Inflammatory macrophage (primary cell): ENCODE data around the gene TOR4A.

Source experiments
- DNase-seq, 2 donors: peaks; one replicate each; pipeline ENCODE4 v3.0.0-alpha.2; 2020 to 2022

TOR4A gene

DNA sequence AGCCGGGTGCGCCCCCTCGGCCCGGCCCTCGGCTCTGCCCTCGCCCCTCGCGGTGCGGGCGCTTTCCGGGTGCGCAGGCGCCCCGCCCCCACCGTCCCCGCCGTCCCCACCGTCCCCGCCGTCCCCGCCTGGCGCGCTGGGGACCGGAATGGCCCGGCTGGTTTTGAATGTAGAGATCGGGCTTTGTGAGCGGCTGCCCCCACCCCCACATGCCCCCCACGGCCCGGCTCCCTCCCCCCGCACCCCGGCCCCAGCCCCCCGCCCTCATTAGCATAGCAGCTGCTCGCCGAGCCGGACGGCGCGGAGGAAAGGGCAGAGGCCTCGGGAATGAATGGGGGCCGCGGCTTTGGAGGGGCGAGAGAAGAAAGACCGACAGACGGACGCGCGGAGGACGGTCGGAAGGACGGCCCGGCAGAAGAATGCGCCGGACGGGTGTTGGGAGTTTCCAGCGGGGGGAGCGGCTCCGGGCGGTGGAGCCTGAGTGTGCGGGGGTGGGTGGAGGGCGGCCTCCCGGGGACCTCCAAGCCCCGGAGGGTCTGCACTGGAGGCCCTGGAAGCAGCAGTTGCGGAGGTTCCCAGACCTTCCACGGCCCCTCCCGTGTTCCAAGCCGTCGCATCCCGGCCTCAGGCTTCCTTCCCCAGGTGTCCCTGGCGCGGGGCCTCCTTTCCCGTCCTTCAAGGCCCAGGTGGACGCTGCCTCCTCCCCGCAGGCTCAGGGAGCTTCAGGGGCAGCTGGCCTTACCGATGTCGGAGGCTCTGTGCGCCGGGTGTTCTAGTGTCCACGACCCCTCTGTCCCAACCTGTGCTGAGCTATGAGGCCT, 18.5 kb downstream of the TOR4A start:
- DNase-seq = no peak

DNA sequence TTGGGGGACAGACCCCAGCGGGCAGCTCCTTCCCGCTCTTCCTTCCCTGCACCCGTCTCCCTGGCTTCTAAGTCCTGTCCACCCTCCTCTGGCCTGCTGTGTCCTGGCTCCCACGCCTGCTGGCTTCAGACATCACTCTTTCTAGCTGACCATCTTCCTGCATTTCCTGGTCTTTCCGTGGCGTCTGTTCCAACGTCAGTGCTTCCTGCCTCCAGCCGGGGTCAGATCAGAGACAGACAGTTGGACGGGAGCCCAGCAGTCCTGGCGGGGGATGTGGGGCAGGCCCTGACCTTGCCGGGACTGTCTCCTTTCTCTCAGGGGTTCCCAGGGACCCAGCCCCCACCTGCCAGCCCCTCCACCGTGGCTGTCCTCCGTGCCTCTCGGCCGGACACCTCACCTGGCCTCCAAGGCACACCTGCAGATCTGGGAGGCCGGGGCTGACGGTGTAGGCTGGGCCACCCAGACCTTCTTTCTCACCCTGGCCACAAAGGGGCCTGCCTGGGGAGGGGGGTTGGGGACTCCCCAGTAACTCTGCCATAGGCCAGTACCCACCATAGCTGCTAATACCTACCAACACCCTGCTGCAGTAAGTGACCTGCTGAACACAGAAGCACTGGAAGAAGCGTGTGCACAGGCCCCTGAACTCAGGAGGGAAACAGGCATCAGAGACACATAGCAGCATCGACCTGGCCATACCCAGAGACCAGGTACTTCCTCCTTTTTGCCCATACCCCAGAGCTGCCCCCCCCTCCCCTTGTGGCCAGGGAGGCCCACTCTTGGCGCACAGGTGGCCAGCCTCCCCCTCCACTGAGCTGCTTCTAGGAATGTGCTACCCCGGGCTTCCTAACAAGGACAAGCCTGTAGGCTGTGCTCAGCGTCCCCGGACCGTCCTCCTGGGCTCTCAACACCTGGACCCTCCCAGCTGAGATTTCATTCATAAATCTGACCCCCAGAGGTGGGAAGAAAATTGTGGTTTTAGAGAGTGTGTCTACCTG, 19.4 kb downstream of the TOR4A start:
- no peak for DNase-seq

DNA sequence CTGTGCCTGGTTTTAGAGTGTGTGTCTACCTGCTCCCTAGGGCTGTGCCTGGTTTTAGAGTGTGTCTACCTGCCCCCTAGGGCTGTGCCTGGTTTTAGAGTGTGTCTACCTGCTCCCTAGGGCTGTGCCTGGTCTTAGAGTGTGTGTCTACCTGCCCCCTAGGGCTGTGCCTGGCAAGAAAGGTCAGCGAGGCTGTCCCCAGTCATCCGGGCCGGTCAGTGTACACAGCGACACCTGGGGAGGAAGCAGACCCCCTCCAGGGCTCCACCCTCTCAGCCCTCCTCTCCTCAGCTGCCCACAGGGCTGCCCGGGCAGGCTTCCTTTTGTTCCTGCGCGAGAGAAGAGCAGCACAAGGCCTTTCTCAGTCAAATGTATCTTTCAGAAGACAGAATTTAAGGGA, 20.4 kb downstream of the TOR4A start:
- DNase-seq = no peak

DNA sequence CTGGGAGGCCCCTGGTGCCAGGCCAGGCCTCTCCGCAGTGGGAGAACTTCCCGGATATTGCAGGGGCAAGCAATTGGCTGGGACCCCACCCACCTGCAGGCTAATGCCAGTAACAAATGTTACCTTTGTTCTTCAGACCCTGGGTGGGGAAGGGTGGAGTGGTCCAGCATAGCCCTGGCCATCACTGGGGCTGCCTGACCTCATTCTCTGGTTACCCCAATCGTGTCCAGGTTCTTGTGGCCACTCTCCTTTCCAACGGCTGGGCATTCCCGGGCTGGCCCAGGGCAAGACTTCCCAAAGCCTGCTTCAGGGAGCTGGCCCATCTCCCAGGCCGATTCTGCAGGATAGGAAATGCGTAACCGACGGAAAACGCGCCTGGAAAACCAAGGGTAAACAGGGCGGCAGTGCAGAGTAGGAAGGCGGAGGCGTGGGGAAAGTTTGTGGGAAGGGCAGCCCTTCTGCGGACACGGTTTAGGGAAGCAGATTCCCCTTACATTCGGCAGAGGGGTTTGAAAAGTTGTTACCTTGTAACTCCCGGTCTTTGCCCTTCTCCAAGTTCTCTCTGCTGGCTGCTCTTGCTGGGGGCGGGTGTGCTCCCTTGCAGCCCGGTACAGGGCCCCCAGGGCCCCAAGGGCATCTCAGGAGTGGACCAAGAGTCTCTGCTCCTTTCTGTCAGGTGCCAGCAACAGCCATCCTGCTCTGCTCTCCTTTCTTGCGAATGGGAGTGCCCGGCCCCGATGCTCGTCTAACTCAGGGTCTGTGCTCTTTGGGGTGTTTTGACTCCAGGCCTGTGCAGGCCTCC, 21.1 kb downstream of the TOR4A start:
- no peak for DNase-seq

DNA sequence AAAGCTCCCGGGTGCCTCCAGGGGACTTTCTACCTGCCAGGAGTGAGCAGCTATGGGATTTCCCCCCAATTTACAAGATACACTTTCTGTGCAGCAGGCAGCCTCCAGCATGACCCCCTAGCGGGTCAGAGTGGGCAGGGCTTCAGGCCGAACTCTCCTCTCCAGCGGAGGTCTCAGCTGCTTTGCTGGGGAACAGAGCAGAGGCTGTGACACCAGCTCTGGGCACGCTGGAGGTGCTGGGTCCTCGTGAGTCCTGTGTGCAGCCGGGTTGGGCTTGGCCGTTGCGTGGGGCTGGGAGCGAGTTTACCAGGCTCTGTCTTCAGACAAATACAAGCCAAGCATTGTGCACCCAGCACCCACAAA, 21.7 kb downstream of the TOR4A start:
- DNase-seq = no peak

DNA sequence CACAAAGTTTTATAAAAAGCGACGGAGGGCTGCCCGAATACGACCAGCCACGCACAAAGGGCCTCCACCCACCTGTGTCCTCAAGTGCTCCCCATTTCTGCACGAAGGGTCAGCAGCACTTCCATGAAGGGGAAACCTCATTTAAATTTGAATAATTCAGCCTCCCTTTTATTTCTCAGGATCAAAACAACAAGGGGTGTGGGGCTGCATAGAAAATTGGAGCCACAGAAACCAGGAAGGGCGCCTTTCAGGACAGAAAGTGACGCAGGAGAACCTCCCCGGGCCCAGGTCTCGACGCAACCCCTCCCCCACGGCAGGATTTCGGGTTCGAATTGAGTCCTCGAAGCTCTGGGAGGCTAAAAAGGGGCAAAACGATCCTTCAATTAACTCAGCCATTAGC, 22.4 kb downstream of the TOR4A start:
- DNase-seq = no peak

DNA sequence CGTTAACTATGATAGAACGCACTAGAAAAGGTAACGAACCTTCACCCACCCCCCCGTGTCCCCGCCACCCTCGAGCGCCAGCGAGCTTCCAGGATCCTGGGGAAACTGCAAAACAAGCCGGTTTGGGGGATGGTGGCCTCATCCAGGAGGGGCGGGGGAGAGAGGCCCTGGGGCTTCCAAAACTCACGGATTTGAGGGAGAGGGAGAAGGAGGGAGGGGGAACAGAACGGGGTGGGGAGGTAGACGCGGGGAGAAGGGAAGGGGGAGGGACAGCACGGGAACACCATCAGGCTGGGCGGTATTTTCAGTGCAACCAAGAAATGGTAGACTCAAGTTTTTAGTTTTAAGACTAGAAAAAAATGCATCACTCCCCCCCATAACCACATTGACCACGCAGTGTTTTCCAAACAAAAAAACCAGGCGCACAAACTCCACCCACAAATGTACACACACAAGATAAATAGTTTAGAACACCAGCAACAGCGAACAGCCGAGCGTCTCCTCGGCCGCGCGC, 23.1 kb downstream of the TOR4A start:
- no peak for DNase-seq

DNA sequence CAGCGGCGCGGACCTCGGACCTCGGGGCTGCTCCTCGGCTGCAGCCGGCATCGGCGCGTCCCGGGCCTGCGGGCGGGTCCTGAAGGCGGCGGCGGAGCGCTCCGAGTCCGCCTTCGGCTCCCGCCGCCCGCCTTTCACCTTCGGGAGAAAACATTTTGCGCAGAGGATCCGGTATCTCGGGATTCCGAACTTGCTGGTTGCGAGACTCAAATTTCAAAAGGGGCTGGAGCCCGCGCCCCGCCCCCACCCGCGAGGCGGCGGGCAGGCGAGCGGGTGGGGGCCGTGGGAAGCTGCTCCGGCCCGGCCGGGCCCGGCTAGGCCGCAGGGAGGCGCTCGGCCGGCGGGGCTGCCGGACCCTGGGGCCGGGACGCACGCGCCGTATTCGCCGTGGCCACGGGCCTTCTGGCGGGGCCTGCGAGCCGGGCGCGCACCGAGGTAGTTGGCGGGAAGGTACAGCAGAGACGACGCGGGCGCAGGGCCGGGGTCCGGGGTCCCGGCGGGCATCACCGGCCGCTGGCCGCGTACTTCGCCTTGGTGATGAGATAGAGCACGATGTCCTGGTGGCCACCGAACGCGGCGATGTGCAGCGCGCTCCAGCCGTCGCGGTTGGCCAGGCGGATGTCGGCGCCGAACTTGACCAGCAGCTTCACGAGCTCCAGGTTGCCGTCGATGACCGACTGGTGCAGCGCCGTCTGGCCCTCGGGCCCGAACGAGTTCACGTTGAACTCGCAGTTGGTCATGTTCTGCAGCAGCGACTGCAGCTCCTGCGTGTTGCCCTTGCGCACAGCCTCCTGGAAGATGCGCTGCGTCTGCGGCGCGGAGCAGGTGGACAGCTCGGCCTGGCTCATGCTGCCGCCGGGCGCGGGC, 23.8 kb downstream of the TOR4A start:
- peak in 1 of 2 donors; percentile 11 for DNase-seq

DNA sequence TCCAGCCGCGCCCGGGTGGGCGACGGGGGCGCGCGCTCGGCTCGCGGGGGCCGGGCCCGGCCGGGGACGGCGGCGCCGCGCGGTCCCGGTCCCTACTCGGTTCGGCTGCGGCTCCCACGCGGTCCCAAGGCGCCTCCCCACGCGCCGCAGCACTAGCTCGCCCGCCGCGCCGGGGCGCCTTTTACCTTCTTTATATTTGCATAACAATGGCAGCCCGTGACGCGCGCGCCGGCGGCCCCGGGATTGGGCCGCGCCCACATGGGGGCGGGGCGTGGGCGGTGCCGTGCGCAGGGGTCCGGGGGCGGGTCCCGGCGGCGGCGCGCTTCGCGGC, 24.6 kb downstream of the TOR4A start, which contains the start of gene NRARP:
NRARP (minus strand) TSS at position 154 of the 331 bp plus-strand sequence. CDS start 343 bp downstream, outside the sequence.
- peak; percentile 70 to 86 for DNase-seq

DNA sequence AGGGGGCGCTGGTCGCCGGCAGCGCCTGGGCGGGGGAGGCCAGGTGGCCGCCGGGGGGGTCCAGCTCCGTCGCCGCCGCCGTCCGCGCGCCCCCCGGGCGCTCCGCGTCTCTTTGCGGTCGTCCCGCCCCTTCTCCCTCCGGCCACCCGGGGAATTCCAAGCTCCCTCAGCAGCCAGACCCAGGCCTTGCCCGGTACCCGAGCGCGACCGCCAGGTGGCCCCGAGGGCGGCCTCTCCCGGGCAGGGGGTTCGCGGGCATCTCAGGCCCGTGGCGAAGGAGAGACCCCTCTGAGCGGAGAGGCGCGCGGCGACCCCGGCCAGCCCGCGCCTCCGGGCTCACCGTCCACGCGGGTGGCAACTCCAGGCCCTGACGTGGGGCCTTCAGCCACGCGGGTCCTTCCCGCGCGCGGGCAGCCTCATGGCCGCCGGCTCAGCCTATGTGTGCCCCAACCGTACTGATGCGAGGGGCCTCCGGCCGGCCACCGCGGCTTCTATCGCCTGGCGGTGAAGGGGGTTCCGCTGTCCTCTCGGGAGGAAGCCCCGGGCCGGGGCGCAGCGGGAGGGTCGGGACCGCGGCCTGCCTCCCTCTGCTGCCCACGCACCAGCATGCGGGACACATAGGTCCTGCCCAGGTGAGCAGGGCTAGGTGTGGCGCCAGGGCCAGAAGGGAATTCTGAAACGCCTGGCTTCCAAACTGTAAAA, 25.1 kb downstream of the TOR4A start:
- no peak for DNase-seq

DNA sequence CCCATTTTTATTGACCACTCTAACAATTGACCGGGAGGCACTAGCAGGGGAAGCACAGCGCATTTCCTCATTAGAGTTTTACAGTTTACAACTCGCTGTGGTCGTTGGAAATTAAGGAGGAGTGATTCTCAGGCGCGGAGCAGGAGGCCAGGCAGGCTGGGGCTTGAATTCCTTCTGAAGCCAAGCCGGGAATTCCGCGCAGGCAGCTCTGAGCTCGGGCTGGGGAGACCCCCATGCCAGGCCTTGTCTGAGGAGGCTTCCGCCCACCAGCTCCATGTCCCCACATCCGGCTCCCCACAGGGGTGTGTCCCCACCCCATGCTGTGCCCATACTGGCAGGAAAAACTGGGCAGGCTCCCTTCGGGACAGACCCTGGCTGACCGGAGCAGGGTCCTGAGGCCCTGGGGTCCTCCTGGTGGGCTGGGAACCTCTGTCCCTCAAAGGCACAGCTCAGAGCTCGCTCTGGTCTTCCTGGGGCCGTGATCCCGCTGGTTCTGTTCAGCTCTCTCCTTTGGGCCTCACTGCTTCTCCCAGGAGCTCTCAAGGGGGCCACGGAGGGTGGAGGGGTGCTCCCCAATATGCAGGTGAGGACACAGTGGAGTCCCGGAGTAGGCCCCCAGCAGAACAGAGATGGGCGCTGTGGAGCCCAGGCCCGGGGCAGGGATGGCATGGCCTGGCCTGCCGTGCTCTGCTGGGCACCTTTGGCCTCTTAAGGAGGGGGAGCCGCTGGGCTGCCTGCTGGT, 25.8 kb downstream of the TOR4A start:
- DNase-seq = peak in 1 of 2 donors; percentile 25

DNA sequence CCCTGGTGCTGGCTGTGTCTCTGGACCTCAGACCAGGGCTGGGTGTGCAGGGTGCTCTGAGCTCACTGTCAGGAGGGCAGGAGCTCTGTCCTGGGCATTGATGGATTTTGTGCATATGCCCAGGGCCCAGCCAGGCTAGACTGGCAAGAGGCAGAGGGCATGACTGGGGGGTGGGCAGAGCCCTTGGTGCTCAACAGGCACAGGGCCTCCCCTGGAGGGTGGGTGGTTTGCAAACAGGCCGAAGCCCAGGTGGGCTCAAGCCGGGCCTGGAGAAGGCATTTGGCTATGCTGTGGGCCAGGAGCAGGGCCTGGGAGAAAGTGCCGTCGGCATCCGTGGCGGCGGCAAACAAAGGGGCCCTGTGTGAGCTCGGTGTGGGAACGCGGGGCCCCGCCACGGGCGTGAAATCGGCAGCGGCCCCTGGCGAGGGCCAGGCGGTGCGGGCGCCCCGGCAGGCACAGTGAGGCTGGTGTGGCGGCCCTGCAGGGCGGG, 26.4 kb downstream of the TOR4A start:
- no peak for DNase-seq

DNA sequence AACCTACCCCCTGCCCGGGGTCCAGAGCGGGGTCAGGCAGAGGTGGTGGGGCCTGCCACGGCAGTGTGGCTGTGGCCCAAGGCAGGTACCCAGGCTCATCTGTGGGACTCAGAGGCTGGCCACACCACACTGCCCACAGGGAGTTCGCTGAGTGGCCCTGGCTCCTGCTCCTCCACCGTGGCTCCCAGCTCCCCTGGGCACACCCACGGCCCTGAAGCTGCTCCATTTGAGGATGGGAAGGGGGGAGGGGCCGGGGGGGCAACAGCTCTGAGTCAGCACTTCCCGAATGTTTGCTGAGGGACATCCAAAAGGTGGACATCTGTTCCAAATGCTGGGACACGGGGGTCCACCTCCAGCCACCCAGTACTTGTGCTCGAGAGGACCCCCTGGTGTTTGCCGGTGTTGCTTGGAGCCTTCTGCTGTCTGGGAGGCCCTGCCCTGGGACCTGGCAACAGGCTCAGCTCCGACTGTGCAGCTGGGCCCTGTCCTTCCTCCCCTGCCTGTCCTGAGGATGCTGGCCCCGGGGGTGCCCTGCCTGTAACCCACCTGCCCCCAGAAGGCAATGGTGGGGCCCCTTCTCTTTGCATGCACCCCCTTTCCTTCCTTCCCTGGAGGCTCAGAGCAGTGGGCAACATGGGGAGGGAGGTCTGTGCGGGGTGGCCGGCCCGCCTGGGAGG, 27.0 kb downstream of the TOR4A start:
- no peak for DNase-seq

DNA sequence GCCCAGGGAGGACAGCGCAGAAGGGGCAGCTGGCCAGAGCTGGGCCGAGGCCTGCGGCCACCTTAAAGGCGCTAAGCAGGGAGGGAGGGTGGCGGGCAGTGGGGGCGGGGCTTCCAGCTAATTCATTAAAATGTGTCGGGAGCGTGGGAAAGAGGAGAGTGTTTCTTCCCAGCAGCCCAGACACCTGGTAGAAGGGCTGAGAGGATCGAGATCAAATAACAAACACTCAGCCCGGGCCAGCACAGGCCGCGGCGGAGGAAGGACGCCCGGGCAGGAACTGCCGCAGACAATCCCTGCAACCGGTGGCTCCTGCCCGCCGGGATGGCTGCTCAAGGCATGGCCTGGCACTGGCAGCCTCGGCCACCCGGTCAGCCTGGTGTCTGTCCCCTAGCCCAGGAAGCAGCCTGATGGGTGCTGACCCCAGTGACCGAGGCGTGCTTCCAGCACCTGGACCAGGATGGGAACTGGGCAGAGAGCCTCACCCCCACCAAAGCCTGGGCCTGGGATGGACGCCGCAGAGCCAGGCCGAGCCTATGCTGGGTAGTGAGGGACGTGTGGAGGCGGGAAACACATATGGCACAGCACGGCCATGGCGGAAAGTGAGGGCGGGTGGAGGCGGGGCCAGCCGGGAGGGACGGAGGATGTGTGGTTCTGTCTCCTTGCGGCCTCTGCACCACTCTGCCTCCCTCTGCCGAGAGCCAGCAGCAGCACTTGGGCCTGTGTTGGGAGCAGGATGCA, 27.7 kb downstream of the TOR4A start:
- DNase-seq = peak; percentile 63

DNA sequence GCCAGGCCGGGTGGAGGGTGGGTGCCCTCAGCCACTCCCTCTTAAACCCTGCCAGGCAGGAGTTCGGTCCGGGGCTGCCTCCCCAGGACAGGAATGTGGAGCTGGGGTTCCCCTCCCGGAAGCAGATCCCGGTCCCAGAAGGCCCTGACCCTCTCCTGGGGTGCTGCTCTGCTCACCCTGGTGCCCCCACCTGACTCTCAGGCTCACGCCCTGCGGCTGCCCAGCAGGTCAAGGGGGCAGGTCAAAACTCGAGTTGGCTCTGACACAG, 28.2 kb downstream of the TOR4A start:
- no peak for DNase-seq

DNA sequence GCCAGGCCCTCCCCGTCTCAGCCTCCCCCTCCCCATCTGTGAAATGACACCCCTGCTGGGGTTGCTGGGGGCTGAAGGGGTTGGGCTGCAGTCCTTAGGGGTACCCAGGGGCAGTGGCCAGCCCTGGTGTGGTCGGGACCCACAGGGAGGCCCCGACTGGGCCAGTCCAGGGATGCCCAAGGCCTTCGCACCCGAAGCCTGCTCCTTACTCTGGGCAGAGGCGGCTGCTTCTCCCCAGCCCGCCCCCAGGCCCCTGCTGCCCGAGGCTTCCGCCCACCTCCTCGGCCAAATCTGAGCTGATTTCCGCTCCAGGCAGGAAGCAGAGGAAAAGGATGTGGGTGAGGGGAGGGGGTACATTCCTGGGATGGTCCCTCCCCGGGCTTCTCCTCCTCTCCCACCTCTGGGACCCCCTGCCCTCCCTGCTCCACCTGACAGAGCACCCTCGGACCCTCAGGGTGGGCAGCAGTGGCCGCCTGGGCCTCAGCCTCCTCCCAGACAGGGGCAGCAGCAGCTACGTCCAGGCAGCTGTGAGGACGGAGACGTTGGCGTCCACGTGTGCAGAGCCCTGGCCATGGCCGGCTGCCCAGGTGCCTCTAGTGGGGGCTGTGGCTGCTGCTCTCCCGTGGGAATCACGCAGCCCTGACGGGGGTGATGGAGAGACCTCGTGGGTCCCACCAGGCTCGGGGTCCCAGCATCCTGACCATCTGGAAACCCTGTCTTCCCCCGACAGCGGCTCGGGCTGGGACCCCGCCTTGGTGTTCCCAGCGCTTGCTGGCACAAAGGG, 28.7 kb downstream of the TOR4A start:
- DNase-seq = peak in 1 of 2 donors; percentile 28

DNA sequence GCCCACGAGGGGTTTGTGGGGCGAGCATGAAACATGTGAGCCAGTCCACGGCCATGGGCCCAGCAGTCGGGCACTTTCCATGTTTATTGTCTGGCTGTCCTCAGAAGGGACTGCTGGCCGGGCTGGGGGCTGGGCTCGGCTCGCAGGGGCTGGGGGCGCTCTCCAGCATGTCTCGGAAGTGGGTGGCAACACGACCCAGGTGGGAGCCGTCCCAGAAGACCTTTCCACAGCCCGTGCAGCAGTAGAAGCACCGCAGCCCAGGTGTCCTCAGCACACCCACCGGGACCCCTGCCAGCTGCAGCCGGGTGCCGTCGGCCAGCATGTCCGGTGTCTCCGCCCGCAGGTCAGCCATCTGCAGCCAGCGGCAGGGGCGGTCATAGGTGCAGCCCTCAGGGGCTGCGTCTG, 29.3 kb downstream of the TOR4A start:
- no peak for DNase-seq
